ENCODE measurements around the gene KLF15.

The KLF15 gene

DNA sequence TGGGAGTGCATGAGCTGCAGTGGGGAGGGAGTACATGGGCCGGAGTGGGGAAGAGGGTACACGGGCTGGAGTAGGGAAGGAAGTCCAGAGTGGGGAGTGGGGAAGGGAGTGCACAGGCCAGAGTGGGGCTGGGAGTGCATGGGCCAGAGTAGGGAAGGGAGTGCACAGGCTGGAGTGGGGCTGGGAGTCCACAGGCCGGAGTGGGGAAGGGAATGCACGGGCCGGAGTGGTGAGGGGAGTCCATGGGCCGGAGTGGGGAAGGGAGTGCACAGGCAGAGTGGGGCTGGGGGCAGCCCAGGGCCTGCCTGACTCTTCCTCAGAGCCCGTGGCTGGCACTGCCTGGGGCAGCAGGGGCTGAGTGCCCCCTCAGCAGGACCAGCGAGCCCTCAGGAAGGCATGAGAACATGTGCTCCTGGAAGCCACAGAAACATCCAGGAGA is 40.7 kb downstream of the KLF15 start:
- no peak overlapping the region for H3K27ac Mint-ChIP-seq
- no peaks in the 10 kb centered on the region for H3K36me3 Mint-ChIP-seq
- no peaks in the 10 kb centered on the region for H3K9me3 Mint-ChIP-seq (ENCODE audit: low read depth)
- no peaks in the 10 kb centered on the region for H3K4me1 Mint-ChIP-seq (ENCODE audit: low read depth)
- H3K27me3 Mint-ChIP-seq: no peaks in the 10 kb centered on the region
- H3K4me3 Mint-ChIP-seq: no peak overlapping the region

DNA sequence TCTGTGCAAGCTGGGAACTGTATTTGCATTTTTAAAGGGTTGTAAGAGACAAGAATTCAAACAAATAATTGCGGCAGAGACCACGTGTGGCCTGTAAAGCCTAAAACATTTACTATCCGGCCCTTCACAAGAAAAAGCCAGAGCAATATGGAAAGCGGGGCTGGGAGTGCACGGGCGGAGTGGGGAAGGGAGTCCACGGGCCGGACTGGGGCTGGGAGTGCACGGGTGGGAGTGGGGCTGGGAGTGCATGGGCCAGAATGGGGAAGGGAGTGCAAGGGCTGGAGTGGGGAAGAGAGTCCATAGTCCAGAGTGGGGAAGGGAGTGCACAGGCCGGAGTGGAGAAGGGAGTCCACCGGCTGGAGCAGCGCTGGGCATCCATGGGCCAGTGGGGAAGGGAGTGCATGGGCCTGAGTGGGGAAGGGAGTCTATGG is 41.2 kb downstream of the KLF15 start:
- no peaks in the 10 kb centered on the region for H3K9me3 Mint-ChIP-seq (ENCODE audit: low read depth)
- no peak overlapping the region for H3K27ac Mint-ChIP-seq
- no peak overlapping the region for H3K4me3 Mint-ChIP-seq
- no peaks in the 10 kb centered on the region for H3K4me1 Mint-ChIP-seq (ENCODE audit: low read depth)
- H3K27me3 Mint-ChIP-seq: no peaks in the 10 kb centered on the region
- no peaks in the 10 kb centered on the region for H3K36me3 Mint-ChIP-seq

DNA sequence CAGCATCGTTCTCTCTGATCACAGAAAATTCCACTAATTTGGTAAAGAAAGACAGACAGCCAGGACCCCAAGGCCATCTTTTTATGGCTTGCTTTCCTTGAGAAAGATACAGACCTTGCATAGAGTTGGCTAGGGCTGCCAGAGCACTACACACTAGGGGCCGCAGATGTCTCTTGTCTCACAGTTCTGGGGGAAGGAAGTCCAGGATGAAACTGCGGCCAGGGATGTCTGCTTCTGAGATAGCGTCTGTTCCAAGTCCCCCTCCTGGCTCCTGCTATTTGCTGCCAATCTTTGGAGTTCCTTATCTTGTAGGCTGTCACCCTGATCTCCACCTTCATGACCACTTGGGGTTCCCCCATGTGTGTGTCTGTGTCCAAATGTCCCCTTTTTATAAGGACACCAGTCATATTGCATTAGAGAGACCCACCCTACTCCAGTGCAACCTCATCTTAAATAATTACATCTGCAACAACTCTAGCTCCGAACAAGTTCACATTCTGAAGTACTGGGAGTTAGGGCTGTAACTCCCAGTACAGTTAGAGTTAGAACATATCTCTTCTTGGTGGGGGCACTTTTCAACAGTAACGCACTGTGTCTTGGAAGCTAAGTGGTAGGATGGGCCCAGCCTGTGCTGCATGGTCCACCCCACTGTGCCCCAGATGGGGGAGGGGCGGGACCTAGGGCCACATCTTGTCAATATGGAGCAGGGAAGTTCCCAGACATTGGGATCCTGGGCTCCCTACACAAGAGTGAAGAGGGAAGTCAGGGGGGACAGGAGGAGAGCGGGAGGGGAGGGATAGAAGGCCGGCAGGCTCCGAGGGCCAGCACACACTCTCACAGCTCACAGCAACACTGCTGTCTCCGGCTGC is 42.2 kb downstream of the KLF15 start:
- no peaks in the 10 kb centered on the region for H3K9me3 Mint-ChIP-seq (ENCODE audit: low read depth)
- H3K27ac Mint-ChIP-seq: no peak overlapping the region
- no peaks in the 10 kb centered on the region for H3K27me3 Mint-ChIP-seq
- H3K4me1 Mint-ChIP-seq (ENCODE audit: low read depth): no peaks in the 10 kb centered on the region
- H3K36me3 Mint-ChIP-seq: no peaks in the 10 kb centered on the region
- H3K4me3 Mint-ChIP-seq: no peak overlapping the region

DNA sequence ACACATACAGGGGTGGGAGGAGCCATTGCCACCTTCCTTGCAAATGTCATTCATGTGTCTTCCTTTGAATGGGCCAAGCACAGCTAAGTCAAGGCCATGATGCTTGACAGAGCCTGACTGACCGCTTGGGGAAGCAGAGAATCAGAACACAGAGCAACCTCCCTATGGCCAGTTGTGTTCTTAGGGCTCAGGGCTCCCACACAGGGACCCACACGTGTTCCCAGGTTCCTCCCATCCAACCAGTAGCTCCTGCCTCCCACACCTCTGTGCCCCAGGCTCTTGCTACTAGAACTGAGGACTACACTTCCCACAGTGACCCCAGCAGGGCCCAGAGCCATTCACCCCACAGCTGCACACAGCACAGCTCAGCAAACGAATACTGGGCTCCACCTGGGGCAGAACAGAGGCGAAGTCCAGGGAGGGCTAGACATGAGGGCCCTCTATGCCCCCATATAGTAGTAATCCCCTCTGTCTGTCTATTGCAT is 42.9 kb downstream of the KLF15 start:
- H3K4me3 Mint-ChIP-seq: no peak overlapping the region
- H3K36me3 Mint-ChIP-seq: no peaks in the 10 kb centered on the region
- H3K9me3 Mint-ChIP-seq (ENCODE audit: low read depth): no peaks in the 10 kb centered on the region
- H3K4me1 Mint-ChIP-seq (ENCODE audit: low read depth): no peaks in the 10 kb centered on the region
- H3K27me3 Mint-ChIP-seq: no peaks in the 10 kb centered on the region
- no peak overlapping the region for H3K27ac Mint-ChIP-seq

DNA sequence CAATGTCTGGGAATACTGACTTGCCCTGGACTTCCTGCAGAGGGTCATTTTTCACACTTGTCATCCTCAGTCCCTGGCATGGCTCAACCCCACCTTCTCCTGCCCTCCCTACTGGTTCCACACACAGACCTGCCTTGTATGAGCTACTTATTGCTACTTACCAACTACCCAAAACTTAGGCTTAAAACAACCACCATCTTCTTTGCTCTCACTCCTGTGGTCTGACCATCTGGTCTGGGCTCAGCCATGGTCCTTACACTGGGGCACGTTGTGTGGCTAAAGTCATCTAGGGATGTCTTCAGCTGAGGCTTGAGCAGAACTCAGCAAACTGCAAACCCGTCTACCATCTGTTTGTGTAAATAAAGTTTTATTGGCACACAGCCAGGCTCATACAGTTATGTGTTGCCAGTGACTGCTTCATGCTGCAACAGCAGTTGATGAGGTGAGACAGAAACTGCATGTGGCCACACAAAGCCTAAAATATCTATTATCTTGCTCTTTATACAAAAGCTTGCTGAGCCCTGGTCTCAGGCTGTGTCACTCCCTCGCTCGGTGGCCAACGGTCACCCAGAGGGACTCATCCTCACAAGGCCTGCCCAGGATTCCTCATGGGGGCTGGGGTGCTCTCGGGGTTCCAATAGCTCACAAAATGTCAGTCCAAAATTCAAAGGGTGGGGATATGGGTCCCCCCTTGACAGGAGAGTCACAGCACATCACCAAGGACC is 43.5 kb downstream of the KLF15 start:
- Mint-ChIP-seq H3K4me1 (ENCODE audit: low read depth) (no peaks in the 10 kb centered on the region), H3K9me3 (ENCODE audit: low read depth) (no peaks in the 10 kb centered on the region), H3K4me3 (no peak overlapping the region), H3K27ac (no peak overlapping the region), H3K36me3 (no peaks in the 10 kb centered on the region), H3K27me3 (no peaks in the 10 kb centered on the region)

DNA sequence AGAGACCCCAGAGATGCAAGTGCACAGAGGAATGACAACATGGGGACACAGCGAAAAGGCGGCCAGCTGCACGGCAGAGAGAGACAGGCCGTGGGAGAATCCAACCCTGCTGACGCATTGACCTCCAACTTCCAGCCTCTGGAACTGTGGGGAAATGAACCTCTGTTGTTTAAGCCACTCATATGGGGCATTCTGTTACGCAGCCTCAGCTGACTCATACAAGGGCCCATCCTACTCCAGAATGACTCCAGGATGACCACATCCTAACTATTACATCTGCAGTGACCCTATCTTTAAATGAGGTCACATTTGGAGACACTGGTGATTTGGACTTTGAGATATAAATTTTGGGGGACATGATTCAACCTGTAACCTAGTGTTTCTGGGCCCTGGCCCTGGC is 44.0 kb downstream of the KLF15 start:
- H3K9me3 Mint-ChIP-seq (ENCODE audit: low read depth): no peaks in the 10 kb centered on the region
- no peaks in the 10 kb centered on the region for H3K36me3 Mint-ChIP-seq
- no peak overlapping the region for H3K4me3 Mint-ChIP-seq
- no peaks in the 10 kb centered on the region for H3K27me3 Mint-ChIP-seq
- H3K4me1 Mint-ChIP-seq (ENCODE audit: low read depth): no peaks in the 10 kb centered on the region
- no peak overlapping the region for H3K27ac Mint-ChIP-seq

DNA sequence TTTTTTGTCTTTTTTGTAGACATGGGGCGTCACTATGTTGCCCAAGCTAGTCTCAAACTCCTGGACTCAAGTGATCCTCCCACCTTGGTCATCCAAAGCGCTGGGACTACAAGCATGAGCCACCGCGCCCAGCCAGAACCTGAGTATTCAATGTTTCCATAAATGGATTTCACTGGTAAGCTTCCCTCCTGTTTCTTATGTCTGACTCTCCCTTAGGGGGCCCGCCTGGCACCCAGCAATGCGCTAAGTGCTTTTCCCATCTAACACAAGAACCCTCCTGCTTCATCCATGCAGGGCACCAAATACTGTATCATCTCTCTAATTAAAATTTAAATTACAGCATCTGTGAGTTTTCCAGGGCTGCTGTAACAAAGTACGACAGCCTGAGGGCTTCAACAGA is 44.9 kb downstream of the KLF15 start:
- Mint-ChIP-seq H3K27ac (no peak overlapping the region), H3K4me1 (ENCODE audit: low read depth) (no peaks in the 10 kb centered on the region), H3K36me3 (no peaks in the 10 kb centered on the region), H3K9me3 (ENCODE audit: low read depth) (no peaks in the 10 kb centered on the region), H3K4me3 (no peak overlapping the region), H3K27me3 (peaks cover 2% of the 10 kb centered on the region)

DNA sequence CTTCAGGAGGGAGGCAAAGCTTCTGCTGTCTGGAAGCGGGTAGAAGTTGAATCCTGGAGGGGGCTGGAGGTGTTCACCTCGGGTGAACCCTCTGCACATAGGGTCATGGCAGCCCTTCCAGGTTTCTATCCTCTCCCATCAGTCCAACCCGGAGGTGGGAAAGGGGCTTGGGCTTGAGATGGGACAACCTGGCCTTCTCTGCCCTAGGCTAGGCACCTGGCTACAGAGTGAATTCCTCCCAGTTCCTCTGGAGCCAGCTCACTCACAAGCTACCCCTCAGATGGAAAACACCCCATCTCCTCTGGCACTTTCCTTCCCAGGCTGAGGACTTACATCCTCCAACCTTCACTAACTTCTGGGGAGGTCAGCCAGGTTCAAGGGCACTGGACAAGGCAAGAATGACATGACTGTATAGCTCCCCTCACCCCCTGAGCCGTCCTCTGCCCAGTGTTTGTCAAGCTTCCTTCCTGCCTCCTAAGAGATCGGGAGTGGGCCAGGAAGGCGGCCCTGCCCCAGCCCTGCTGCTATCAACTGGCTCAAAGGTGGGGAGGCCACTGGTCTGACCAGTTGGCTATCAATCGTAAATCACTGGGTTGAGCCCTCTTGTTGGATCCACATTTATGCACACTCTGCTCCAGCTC is 45.8 kb downstream of the KLF15 start:
- H3K36me3 Mint-ChIP-seq: no peaks in the 10 kb centered on the region
- H3K9me3 Mint-ChIP-seq (ENCODE audit: low read depth): no peaks in the 10 kb centered on the region
- H3K4me3 Mint-ChIP-seq: no peak overlapping the region
- H3K27me3 Mint-ChIP-seq: peaks cover 2% of the 10 kb centered on the region
- H3K4me1 Mint-ChIP-seq (ENCODE audit: low read depth): no peaks in the 10 kb centered on the region
- H3K27ac Mint-ChIP-seq: no peak overlapping the region

DNA sequence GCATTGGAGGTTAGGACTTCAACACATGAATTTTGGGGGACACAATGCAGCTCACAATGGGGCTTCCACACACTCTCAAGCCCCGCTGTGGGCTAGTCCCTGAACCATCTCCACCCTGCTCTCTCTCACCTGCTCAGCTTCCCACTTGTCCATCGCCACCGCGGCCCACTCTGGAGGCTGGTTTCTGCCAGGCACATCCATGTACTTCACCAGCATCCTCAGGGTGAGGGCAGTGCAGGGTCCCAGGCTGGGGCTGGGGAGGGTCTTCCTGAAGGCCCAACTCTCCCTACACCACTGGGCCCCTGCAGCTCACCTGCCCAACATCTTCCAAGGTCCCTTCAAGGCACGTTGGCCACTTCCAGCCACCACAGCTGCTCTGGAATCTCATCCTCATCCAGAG is 46.4 kb downstream of the KLF15 start:
- H3K36me3 Mint-ChIP-seq: no peaks in the 10 kb centered on the region

DNA sequence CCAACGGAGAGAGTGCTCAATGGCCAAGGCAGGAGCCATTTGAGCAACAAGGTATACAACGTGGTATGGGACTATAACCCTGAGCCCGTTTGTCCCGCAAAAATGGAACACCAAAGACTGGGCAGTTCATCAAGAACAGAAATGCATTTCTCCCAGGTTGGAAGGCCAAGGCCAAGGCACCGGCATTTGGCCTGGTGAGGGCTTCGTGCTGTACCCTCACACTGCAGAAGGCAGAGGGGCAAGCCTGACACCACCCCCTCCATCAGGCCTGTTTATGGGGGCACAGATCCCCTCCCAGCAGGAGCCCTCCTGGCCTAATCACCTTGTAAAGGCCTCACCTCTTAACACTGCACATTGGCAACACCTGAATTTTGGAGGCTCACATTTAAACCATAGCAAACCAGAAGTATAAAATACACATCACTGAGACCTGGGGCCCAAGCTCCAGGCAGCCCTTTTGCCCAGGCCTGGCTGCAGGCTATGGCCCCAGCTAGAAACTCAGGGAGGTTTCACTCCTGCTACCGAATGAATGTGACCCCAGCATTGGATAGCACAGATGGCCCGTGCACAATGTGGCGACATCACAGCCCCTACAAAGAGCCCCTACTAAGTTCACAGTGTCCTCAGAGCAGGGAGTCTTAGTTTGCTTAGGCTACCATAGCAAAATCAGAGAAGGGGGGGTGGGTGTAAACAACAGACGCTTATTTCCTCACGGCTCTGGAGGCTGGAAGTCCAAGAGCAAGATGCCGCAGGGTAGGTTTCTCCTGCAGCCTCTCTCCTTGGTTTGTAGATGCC is 47.1 kb downstream of the KLF15 start:
- H3K9me3 Mint-ChIP-seq (ENCODE audit: low read depth): no peaks in the 10 kb centered on the region
- no peaks in the 10 kb centered on the region for H3K4me1 Mint-ChIP-seq (ENCODE audit: low read depth)
- no peak overlapping the region for H3K4me3 Mint-ChIP-seq
- H3K36me3 Mint-ChIP-seq: no peaks in the 10 kb centered on the region
- peaks cover 4% of the 10 kb centered on the region for H3K27me3 Mint-ChIP-seq
- no peak overlapping the region for H3K27ac Mint-ChIP-seq

More for the DNA sequence above, 46.4 kb downstream of the KLF15 start:
- peaks cover 2% of the 10 kb centered on the region for H3K27me3 Mint-ChIP-seq
- H3K4me1 Mint-ChIP-seq (ENCODE audit: low read depth): no peaks in the 10 kb centered on the region
- H3K9me3 Mint-ChIP-seq (ENCODE audit: low read depth): no peaks in the 10 kb centered on the region
- no peak overlapping the region for H3K4me3 Mint-ChIP-seq
- H3K27ac Mint-ChIP-seq: no peak overlapping the region

DNA sequence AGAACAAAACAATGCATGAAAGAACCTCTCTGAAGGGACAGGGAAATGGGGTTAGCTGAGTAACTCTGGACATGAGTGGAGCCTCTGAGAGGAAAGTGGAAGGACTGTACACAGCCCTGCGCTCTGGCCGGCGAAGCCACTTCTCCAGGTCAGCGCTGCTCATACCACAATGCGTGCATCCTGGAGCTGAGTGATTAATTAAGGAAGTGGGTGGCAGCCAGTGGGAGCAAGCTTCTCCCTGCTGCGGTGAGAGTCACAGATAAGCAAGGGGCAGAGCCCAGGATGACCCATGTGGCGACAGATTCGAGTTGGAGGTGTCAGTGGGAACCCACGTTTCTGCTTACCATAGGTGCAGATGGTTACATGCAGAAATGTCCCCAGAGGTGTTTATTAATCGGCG is 48.0 kb downstream of the KLF15 start:
- H3K4me1 Mint-ChIP-seq (ENCODE audit: low read depth): no peaks in the 10 kb centered on the region
- peaks cover 3% of the 10 kb centered on the region for H3K9me3 Mint-ChIP-seq (ENCODE audit: low read depth)
- peaks cover 4% of the 10 kb centered on the region for H3K27me3 Mint-ChIP-seq
- H3K27ac Mint-ChIP-seq: no peak overlapping the region
- H3K4me3 Mint-ChIP-seq: no peak overlapping the region
- no peaks in the 10 kb centered on the region for H3K36me3 Mint-ChIP-seq

DNA sequence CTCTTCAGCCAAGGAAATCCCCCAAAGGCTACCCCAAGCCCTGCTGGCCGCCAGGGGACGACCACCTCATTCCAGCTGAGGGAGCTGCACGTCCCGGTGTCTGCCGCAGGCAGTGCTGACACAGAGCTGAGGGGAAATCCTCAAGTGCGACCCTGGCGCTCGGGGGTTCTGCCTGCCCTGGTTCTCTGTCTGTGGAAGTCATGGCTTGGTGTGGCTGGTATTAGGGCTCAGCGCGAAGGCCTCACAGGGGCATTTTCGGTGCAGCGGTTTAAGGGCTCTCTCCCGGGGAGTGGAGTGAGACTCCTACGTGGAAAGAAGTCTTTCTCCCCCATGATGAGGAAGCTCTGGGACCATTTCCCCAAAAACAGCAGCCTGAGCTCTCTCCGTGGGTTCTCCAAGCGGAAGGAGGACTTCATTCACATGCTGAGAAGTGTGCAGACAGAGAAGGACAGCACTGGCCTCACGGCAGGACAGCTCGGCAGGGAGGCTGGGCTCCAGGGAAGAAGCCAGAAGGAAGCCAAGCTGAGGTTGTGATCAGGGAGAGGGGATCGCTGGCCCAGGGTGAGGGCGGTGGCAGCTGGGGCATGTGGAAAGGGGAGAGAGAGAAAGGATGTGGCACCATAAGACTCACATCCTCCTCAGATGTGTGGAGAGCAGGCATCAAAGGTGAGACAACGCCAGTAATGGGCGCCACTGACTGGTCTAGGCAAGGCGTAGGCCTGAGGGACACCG is 48.6 kb downstream of the KLF15 start:
- no peak overlapping the region for H3K27ac Mint-ChIP-seq
- no peaks in the 10 kb centered on the region for H3K36me3 Mint-ChIP-seq
- peaks cover 8% of the 10 kb centered on the region for H3K9me3 Mint-ChIP-seq (ENCODE audit: low read depth)
- H3K27me3 Mint-ChIP-seq: peaks cover 4% of the 10 kb centered on the region
- H3K4me1 Mint-ChIP-seq (ENCODE audit: low read depth): no peaks in the 10 kb centered on the region
- H3K4me3 Mint-ChIP-seq: no peak overlapping the region

DNA sequence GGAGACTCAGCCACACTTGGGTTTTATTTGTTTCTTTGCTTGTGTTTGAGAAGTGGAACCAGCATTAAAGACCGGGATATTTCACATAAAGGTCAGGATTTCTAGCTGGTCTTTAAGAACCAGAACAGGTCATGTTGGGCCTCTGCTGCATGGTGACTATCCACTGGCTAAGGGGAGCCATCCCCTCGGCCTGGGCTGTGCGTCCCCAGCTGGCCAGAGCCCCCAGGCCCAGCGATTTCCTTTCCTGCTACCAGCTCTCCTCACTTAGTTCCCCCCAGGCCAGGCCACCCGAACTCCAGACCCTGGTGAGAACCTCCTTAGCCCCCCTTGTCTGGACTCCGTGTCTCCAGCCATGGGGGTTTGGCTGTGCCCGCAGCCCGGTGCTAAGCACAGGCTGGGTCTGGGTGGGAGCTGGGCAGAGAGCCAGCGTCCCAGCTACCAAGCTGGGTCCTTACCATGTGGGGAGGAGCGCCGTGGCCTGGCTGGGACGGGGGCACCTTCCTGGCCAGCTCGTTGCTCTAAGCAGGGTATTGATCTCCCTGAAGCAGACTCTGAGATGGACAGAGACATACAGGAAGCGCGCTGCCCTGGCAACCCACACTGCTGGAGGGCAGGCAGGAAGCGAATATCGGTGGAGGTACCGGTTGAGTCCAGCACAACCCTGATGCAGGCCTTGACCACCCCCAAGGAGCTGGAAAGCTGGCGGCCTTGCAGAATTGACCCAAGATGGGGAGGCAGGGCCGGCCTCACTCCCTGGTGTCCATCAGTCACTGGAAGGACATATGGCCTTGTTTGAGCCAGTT is 49.4 kb downstream of the KLF15 start:
- no peaks in the 10 kb centered on the region for H3K4me1 Mint-ChIP-seq (ENCODE audit: low read depth)
- H3K27ac Mint-ChIP-seq: no peak overlapping the region
- H3K27me3 Mint-ChIP-seq: peaks cover 4% of the 10 kb centered on the region
- no peaks in the 10 kb centered on the region for H3K36me3 Mint-ChIP-seq
- H3K9me3 Mint-ChIP-seq (ENCODE audit: low read depth): peaks cover 16% of the 10 kb centered on the region
- H3K4me3 Mint-ChIP-seq: no peak overlapping the region
